ENCODE data around the gene NEO1. TPM values are rescaled to one million over a fixed set of nuclear protein-coding genes. Genes with fewer than 3 reads are reported as not detected.

Gene NEO1
- total RNA-seq, 1 experiment from 2014 or later = 41.8 TPM

DNA sequence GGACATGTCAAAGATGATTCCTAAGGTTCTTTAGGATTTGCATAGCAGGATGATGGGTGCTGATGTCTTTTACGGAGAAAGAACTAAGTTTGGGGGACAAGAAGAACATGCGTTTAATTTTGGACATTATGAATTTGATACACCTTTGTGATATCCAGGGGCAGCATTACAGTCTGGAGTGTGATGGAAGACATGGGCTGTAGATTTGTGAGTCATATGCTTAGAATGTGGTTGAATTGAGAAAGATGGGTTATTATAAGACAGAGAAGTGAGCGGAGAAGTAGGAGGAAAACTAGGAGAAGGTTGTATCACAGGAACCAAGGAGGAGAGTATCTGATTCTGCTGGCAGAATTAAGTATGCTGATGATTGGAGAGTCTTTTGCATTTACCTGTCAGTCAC is 20.6 kb downstream of the NEO1 start:
- H3K27me3 ChIP-seq (ENCODE audit: insufficient read depth, low read length) = no peaks in the 10 kb centered on the region
- Mint-ChIP-seq H3K4me3 (no peak overlapping the region), H3K4me1 (peaks cover 2% of the 10 kb centered on the region in 2 experiments; a peak in 3 of 4 replicates), H3K27me3 (ENCODE audit: low read depth) (no peaks in the 10 kb centered on the region), H3K27ac (no peak overlapping the region), H3K9me3 (no peaks in the 10 kb centered on the region), H3K36me3 (ENCODE audit: insufficient read depth in 1 of 3, low read depth in 3 of 3) (no peaks in the 10 kb centered on the region)
- H3K9ac ChIP-seq (ENCODE audit: extremely low read depth, insufficient read length, low read length) = no peak overlapping the region
- no peaks in the 10 kb centered on the region; the same call in 1 of the 2 replicates for H3K4me1 ChIP-seq (ENCODE audit: insufficient read depth, low read length)
- no peaks in the 10 kb centered on the region for H3K23me2 ChIP-seq (ENCODE audit: insufficient read length, low read depth, low read length, poor library complexity, severe bottlenecking)
- no peak for DNase-seq
- H4K8ac ChIP-seq (replicated peaks; ENCODE audit: insufficient read length, low read depth, low read length) = no peak overlapping the region
- WGBS (ENCODE audit: extremely low coverage, insufficient read length, low lambda C conversion rate) = no CpG with 5 or more reads among the region's 3 CpGs
- peaks cover 4% of the 10 kb centered on the region for H3K79me2 ChIP-seq (ENCODE audit: insufficient read depth, low read length)
- no peak overlapping the region for H2AK5ac ChIP-seq (ENCODE audit: insufficient read length, low read length)
- no peaks in the 10 kb centered on the region for H3K9me3 ChIP-seq (ENCODE audit: control insufficient read depth, low read depth, low read length)
- no peak overlapping the region for H2BK15ac ChIP-seq (ENCODE audit: low read depth, low read length)
- H2BK120ac ChIP-seq (ENCODE audit: low read depth, low read length, poor library complexity, severe bottlenecking) = no peak overlapping the region
- no peaks in the 10 kb centered on the region for H4K20me1 ChIP-seq (ENCODE audit: control insufficient read depth, insufficient read depth, insufficient read length)
- no peak overlapping the region for H2AFZ ChIP-seq (ENCODE audit: low read length)
- H3K4ac ChIP-seq (ENCODE audit: low read depth, low read length) = no peak overlapping the region
- peak overlapping the region; percentile 9 for H3K23ac ChIP-seq (ENCODE audit: insufficient read length, low read depth, low read length)
- no peak overlapping the region for H3K27ac ChIP-seq (ENCODE audit: insufficient read length, low read depth, low read length)
- no peak overlapping the region for H2BK12ac ChIP-seq (ENCODE audit: insufficient read length, low read depth, low read length)
- H3K79me1 ChIP-seq (ENCODE audit: insufficient read depth, low read depth, low read length, poor library complexity, severe bottlenecking) = peaks cover 11% of the 10 kb centered on the region
- no peak overlapping the region for H4K5ac ChIP-seq (ENCODE audit: insufficient read length, low read depth, low read length)
- TF ChIP-seq, protein P1, sequence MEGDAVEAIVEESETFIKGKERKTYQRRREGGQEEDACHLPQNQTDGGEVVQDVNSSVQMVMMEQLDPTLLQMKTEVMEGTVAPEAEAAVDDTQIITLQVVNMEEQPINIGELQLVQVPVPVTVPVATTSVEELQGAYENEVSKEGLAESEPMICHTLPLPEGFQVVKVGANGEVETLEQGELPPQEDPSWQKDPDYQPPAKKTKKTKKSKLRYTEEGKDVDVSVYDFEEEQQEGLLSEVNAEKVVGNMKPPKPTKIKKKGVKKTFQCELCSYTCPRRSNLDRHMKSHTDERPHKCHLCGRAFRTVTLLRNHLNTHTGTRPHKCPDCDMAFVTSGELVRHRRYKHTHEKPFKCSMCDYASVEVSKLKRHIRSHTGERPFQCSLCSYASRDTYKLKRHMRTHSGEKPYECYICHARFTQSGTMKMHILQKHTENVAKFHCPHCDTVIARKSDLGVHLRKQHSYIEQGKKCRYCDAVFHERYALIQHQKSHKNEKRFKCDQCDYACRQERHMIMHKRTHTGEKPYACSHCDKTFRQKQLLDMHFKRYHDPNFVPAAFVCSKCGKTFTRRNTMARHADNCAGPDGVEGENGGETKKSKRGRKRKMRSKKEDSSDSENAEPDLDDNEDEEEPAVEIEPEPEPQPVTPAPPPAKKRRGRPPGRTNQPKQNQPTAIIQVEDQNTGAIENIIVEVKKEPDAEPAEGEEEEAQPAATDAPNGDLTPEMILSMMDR (conservative IDR thresholded peaks at IDR 0.05) = no peak
- H3K14ac ChIP-seq (ENCODE audit: insufficient read depth, low read length) = no peak overlapping the region
- no peak overlapping the region for H2BK5ac ChIP-seq (ENCODE audit: insufficient read length, low read length)
- H3K18ac ChIP-seq (ENCODE audit: insufficient read length, low read depth, low read length) = no peak overlapping the region
- H2BK20ac ChIP-seq (ENCODE audit: low read depth, low read length, poor library complexity, severe bottlenecking) = no peak overlapping the region
- H3K4me2 ChIP-seq (ENCODE audit: insufficient read depth, insufficient read length, low read length) = no peak overlapping the region
- H4K91ac ChIP-seq (ENCODE audit: insufficient read length, low read depth, low read length) = no peak overlapping the region
- H3K56ac ChIP-seq (ENCODE audit: insufficient read length, low read depth, low read length) = no peak overlapping the region
- H3T11ph ChIP-seq (ENCODE audit: low read length) = no peak overlapping the region

Data from H9 (cell line).